Panc1 (cell line): ENCODE measurements around the gene NUDT22. TPM values are rescaled to one million over a fixed set of nuclear protein-coding genes. Genes with fewer than 3 reads are reported as not detected.

Source experiments
- ATAC-seq: fragments of 200-7000 bp; cut with Tn5 transposase; 2 replicates; pipeline ENCODE4 v1.9.1; 2020; ENCODE audit warnings: mild to moderate bottlenecking, moderate library complexity
- BruUV-seq: library from RNA; stranded (reverse); fragments of 400-500 nt; replicated peaks from 2 replicates; lab custom pipeline; 2021; lab: Mats Ljungman, UMichigan
- CTCF ChIA-PET: fragments of 300-600 bp; sonication (Branson Sonifier 250); formaldehyde crosslinking; loops from one replicate; lab custom pipeline; 2022; ENCODE audit warnings: antibody characterized with exemption; lab: Charles Lee
- POLR2A ChIA-PET: fragments of 300-600 bp; sonication (Branson Sonifier 250); formaldehyde crosslinking; loops from one replicate; lab custom pipeline; 2022; ENCODE audit warnings: antibody characterized with exemption; lab: Charles Lee
- DNase-seq: peaks from one replicate; pipeline ENCODE4 v3.0.0-alpha.2; 2010; ENCODE audit warnings: low read depth, low spot score
- H3K27ac ChIP-seq: 2 replicates; pipeline ENCODE4 v1.5.1; 2011; ENCODE audit warnings: mild to moderate bottlenecking, low read length, inconsistent platforms
- H3K27me3 ChIP-seq: fragments of 200-500 bp; sonication (Bioruptor generic); 2 replicates; pipeline ENCODE4 v1.6.0; 2014; ENCODE audit warnings: low read length, inconsistent platforms; ENCODE audit not compliant: control insufficient read depth, insufficient read depth
- H3K36me3 ChIP-seq: fragments of 200-500 bp; sonication (Bioruptor generic); 2 replicates; pipeline ENCODE4 v1.5.1; 2014; ENCODE audit warnings: inconsistent platforms, mild to moderate bottlenecking, low read length, moderate library complexity; ENCODE audit not compliant: control insufficient read depth, insufficient read depth
- H3K4me1 ChIP-seq: 2 replicates; pipeline ENCODE4 v1.5.1; 2011; ENCODE audit warnings: inconsistent platforms, mild to moderate bottlenecking, low read length, moderate library complexity; ENCODE audit not compliant: control insufficient read depth, insufficient read depth
- H3K4me3 ChIP-seq, 2 experiments: 2 replicates each; pipeline ENCODE4 v1.5.1; 2011 to 2012; ENCODE audit warnings: low read depth in 2 of 2, low read length in 2 of 2, mild to moderate bottlenecking in 2 of 2, inconsistent platforms in 1 of 2, moderate library complexity in 1 of 2
- H3K9me3 ChIP-seq: fragments of 200-500 bp; sonication (Bioruptor generic); 2 replicates; pipeline ENCODE4 v1.5.1; 2014; ENCODE audit warnings: low read depth, mild to moderate bottlenecking, inconsistent platforms, low read length, moderate library complexity; ENCODE audit not compliant: control insufficient read depth, insufficient read depth
- POLR2AphosphoS5 ChIP-seq: IDR thresholded peaks from 2 replicates; pipeline ENCODE4 v1.6.1; 2012; ENCODE audit warnings: mild to moderate bottlenecking, low read depth, low read length, moderate library complexity
- SIN3A ChIP-seq: IDR thresholded peaks from 2 replicates; pipeline ENCODE4 v1.6.1; 2012; ENCODE audit warnings: low read depth, mild to moderate bottlenecking, low read length, moderate library complexity, borderline replicate concordance; ENCODE audit not compliant: insufficient read depth
- TCF7L2 ChIP-seq: IDR thresholded peaks from 2 replicates; pipeline ENCODE4 v1.6.1; 2011; ENCODE audit warnings: mild to moderate bottlenecking, low read depth, low read length, inconsistent platforms
- in situ Hi-C: cut with HindIII; loops from 2 replicates; pipeline ENCODE4 v1.10.0; 2016; ENCODE audit warnings: low sequenced_read_pairs, low pct_unique_long_range_greater_than_20kb
- intact Hi-C: fragments of 100-400 bp; cut with micrococcal nuclease; formaldehyde crosslinking; loops from one replicate; pipeline ENCODE4 v1.10.0; 2022; ENCODE audit not compliant: unreplicated experiment
- total RNA-seq: library from RNA; stranded (reverse); gene quantifications from one replicate; pipeline ENCODE4 v1.2.1, GENCODE V29; 2021; ENCODE audit not compliant: unreplicated experiment
- TF ChIP-seq, protein P1 (sequence below), 2 experiments: IDR thresholded peaks; 2 replicates each; pipeline ENCODE4 v1.6.1; 2011 to 2012; ENCODE audit warnings: low read depth in 2 of 2, control low read depth in 1 of 2, low read length in 1 of 2, mild to moderate bottlenecking in 1 of 2, moderate library complexity in 1 of 2; ENCODE audit not compliant: insufficient read depth in 1 of 2
- TF ChIP-seq, protein P2 (sequence below): fragments of 450-650 bp; IDR thresholded peaks from 2 replicates; pipeline ENCODE4 v1.5.1; 2017; ENCODE audit warnings: mild to moderate bottlenecking

Gene NUDT22
- total RNA-seq, 1 experiment from 2014 or later: 98.8 TPM

DNA sequence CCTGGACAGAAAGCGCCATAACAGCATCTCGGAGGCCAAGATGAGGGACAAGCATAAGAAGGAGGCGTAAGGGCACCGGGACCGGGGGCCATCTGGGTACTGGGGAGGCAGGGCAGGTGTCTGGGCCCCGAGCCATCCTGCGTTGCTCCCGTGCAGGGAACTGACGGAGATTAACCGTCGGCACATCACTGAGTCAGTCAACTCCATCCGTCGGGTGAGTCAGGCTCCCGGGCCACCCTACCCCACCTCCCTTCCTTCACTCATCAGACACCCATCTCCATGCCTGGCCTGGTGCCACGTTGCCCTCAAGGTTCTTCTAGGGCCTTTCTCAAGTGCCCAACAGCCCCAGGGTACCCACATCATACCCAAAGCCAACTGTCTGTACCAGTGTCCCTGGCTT, 40.3 kb downstream of the NUDT22 start:
- no TSS peak for BruUV-seq
- in situ Hi-C loops: no loop called here
- TF ChIP-seq, protein P1, sequence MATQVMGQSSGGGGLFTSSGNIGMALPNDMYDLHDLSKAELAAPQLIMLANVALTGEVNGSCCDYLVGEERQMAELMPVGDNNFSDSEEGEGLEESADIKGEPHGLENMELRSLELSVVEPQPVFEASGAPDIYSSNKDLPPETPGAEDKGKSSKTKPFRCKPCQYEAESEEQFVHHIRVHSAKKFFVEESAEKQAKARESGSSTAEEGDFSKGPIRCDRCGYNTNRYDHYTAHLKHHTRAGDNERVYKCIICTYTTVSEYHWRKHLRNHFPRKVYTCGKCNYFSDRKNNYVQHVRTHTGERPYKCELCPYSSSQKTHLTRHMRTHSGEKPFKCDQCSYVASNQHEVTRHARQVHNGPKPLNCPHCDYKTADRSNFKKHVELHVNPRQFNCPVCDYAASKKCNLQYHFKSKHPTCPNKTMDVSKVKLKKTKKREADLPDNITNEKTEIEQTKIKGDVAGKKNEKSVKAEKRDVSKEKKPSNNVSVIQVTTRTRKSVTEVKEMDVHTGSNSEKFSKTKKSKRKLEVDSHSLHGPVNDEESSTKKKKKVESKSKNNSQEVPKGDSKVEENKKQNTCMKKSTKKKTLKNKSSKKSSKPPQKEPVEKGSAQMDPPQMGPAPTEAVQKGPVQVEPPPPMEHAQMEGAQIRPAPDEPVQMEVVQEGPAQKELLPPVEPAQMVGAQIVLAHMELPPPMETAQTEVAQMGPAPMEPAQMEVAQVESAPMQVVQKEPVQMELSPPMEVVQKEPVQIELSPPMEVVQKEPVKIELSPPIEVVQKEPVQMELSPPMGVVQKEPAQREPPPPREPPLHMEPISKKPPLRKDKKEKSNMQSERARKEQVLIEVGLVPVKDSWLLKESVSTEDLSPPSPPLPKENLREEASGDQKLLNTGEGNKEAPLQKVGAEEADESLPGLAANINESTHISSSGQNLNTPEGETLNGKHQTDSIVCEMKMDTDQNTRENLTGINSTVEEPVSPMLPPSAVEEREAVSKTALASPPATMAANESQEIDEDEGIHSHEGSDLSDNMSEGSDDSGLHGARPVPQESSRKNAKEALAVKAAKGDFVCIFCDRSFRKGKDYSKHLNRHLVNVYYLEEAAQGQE (IDR thresholded peaks at IDR 0.05; ENCODE audit: insufficient read depth in 1 of 2, low read depth in 2 of 2, low read length in 1 of 2): no peak
- TF ChIP-seq SIN3A (no peak), POLR2AphosphoS5 (no peak), TCF7L2 (no peak)
- TF ChIP-seq, protein P2, sequence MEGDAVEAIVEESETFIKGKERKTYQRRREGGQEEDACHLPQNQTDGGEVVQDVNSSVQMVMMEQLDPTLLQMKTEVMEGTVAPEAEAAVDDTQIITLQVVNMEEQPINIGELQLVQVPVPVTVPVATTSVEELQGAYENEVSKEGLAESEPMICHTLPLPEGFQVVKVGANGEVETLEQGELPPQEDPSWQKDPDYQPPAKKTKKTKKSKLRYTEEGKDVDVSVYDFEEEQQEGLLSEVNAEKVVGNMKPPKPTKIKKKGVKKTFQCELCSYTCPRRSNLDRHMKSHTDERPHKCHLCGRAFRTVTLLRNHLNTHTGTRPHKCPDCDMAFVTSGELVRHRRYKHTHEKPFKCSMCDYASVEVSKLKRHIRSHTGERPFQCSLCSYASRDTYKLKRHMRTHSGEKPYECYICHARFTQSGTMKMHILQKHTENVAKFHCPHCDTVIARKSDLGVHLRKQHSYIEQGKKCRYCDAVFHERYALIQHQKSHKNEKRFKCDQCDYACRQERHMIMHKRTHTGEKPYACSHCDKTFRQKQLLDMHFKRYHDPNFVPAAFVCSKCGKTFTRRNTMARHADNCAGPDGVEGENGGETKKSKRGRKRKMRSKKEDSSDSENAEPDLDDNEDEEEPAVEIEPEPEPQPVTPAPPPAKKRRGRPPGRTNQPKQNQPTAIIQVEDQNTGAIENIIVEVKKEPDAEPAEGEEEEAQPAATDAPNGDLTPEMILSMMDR: no peak
- Histone ChIP-seq H3K4me3 (no peak overlapping the region), H3K36me3 (no peaks in the 10 kb centered on the region; the same call in 1 of the 2 replicates), H3K4me1 (peaks cover 16% of the 10 kb centered on the region), H3K27me3 (no peaks in the 10 kb centered on the region), H3K9me3 (no peaks in the 10 kb centered on the region), H3K27ac (no peak overlapping the region)
- intact Hi-C loops: no loop called here
- POLR2A ChIA-PET: no interaction called here
- CTCF ChIA-PET: no interaction called here
- no peak for DNase-seq
- no peak for ATAC-seq

DNA sequence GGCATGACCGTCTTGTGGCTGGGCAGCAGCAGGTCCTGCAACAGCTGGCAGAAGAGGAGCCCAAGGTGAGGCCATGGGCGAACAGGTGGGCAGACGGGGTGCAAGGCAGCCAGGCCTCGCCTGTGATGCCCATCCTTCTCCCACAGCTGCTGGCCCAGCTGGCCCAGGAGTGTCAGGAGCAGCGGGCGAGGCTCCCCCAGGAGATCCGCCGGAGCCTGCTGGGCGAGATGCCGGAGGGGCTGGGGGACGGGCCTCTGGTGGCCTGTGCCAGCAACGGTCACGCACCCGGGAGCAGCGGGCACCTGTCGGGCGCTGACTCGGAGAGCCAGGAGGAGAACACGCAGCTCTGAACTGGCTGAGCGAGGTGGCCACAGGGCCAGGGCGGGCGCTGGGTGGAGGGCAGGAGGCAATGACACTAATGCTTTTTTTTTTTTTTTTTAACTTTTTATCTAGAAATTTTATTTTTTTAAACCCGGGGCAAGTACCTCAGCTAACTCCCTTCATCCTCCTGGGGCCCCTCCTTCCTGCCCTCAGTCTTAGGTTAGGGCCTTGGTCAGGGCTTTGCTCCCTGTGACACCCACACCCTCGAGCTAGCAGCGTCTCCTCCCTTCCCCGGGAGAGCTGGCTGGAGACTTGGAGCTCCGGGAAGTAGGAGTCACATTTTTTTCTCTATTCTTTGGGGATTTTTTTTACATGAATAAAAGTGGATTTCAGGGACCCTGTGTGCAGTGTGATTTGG, 41.3 kb downstream of the NUDT22 start:
- no TSS peak for BruUV-seq
- Histone ChIP-seq H3K4me3 (no peak overlapping the region), H3K9me3 (no peaks in the 10 kb centered on the region), H3K4me1 (peaks cover 16% of the 10 kb centered on the region), H3K27ac (peak overlapping the region; percentile 98), H3K36me3 (no peaks in the 10 kb centered on the region; the same call in 1 of the 2 replicates), H3K27me3 (no peaks in the 10 kb centered on the region)
- in situ Hi-C loops: no loop called here
- DNase-seq (no peak), ATAC-seq (no peak)
- intact Hi-C loops: no loop called here
- ChIA-PET POLR2A (interaction anchor here (0.7 kb wide), 1 partner anchor 86 kb away, joined by 7 read pairs; no protein-coding TSS in a partner anchor), CTCF (interaction anchor here (0.7 kb wide), 2 partner anchors 15 to 57 kb away, joined by 6 to 12 read pairs; no protein-coding TSS in a partner anchor)
- no peak for TF ChIP-seq POLR2AphosphoS5
- TF ChIP-seq, protein P2: no peak
- TF ChIP-seq, protein P1 (IDR thresholded peaks at IDR 0.05; ENCODE audit: insufficient read depth in 1 of 2, low read depth in 2 of 2, low read length in 1 of 2): no peak
